Epithelial cell of esophagus (primary cell): Measurements from ENCODE around the gene LYPD5.

Source experiments
- DNase-seq: peaks from one replicate; pipeline ENCODE4 v3.0.0; 2010; ENCODE audit warnings: low read depth
- H3K4me3 ChIP-seq: 2 replicates; pipeline ENCODE4 v1.5.1; 2011; ENCODE audit warnings: mild to moderate bottlenecking, low read length, control low read depth
- CTCF ChIP-seq: IDR thresholded peaks from 2 replicates; pipeline ENCODE4 v1.5.1; 2011; ENCODE audit warnings: low read depth, mild to moderate bottlenecking, low read length, control low read depth, inconsistent platforms; ENCODE audit not compliant: insufficient read depth; ENCODE audit errors: missing control alignments

The LYPD5 gene

GRCh38 chr19:43782311-43782660, 20.0 kb downstream of the LYPD5 start:
- no peak for DNase-seq
- TF ChIP-seq CTCF = no peak
- H3K4me3 ChIP-seq = no peak overlapping the region

GRCh38 chr19:43781630-43782310, 20.5 kb downstream of the LYPD5 start:
- no peak for TF ChIP-seq CTCF
- DNase-seq = peak; percentile 53
- no peak overlapping the region for H3K4me3 ChIP-seq

GRCh38 chr19:43780706-43781525, 21.3 kb downstream of the LYPD5 start, which contains the start of gene KCNN4:
TSS of gene KCNN4 (minus strand) at chr19:43780973. CDS start at chr19:43780861, 112 bp downstream.
- TF ChIP-seq CTCF = no peak
- peak; percentile 86 for DNase-seq
- H3K4me3 ChIP-seq = no peak within 1 kb of the TSS

- no peak for DNase-seq
- no peak overlapping the region for H3K4me3 ChIP-seq
- peak; percentile 21 for TF ChIP-seq CTCF
Observed at GRCh38 chr19:43779820-43780219, 22.4 kb downstream of the LYPD5 start.

GRCh38 chr19:43779147-43779819, 23.0 kb downstream of the LYPD5 start:
- H3K4me3 ChIP-seq = no peak overlapping the region
- no peak for TF ChIP-seq CTCF
- DNase-seq = no peak

- no peak overlapping the region for H3K4me3 ChIP-seq
- DNase-seq = no peak
- no peak for TF ChIP-seq CTCF
Observed at GRCh38 chr19:43778651-43779050, 23.6 kb downstream of the LYPD5 start.
